Measurements from ENCODE around the gene GLOD4. TPM values are rescaled to one million over a fixed set of nuclear protein-coding genes. Genes with fewer than 3 reads are reported as not detected.

The GLOD4 gene
- total and polyA plus RNA-seq, 10 of the 15 experiments (the other 5 are each of a cell fraction or from before 2014, with no cell fraction given): 40.8 to 107 (median 81.2) TPM

GRCh38 chr17:752002-752619 is 30.0 kb downstream of the GLOD4 start, which contains the start of gene GEMIN4 (continued):
- TF ChIP-seq MEF2B (IDR thresholded peaks at IDR 0.05; ENCODE audit: partially characterized antibody, poor library complexity, severe bottlenecking): peak; percentile 44

GRCh38 chr17:751269-752001 is 30.6 kb downstream of the GLOD4 start:
- no peak for DNase-seq (ENCODE audit: low read depth, low spot score)
- Histone ChIP-seq H3K79me2 (ENCODE audit: control insufficient read depth, insufficient read depth, low read length) (peaks cover 42% of the 10 kb centered on the region), H2AFZ (ENCODE audit: control insufficient read depth, low read depth, low read length) (peak overlapping the region; percentile 82), H3K4me2 (ENCODE audit: control insufficient read depth, insufficient read depth) (peak overlapping the region; percentile 96), H3K9me3 (replicated peaks; ENCODE audit: control insufficient read depth, insufficient read depth, low read length) (peaks cover 3% of the 10 kb centered on the region; the same call in 1 of the 3 replicates), H3K4me1 (ENCODE audit: control insufficient read depth, insufficient read depth, low read length) (peaks cover 4% of the 10 kb centered on the region; the same call in 1 of the 2 replicates), H3K4me3 (peak overlapping the region; percentile 98), H3K27ac (ENCODE audit: control insufficient read depth, insufficient read depth) (peak overlapping the region; percentile 89), H3K9ac (ENCODE audit: control insufficient read depth, insufficient read depth, low read length) (peak overlapping the region; percentile 91), H3K27me3 (replicated peaks in 1 of 2; ENCODE audit: control insufficient read depth in 2 of 2, insufficient read depth in 2 of 2, low read length in 1 of 2) (no peaks in the 10 kb centered on the region), H4K20me1 (ENCODE audit: control insufficient read depth, insufficient read depth) (no peaks in the 10 kb centered on the region), H3K36me3 (ENCODE audit: control insufficient read depth in 2 of 2, insufficient read depth in 2 of 2, low read length in 1 of 2) (peaks cover 15 to 19% of the 10 kb centered on the region in 2 experiments)
- in situ Hi-C loops (cut with MboI): no loop called here
- ATAC-seq: peak; percentile 65
- SMC1A ChIA-PET (ENCODE audit: uncharacterized antibody, unreplicated experiment): interaction anchor here (1.0 to 1.4 kb wide), 3 partner anchors 9 to 33 kb away, joined by 3 to 5 read pairs (median 4); no protein-coding TSS in a partner anchor
- POLR2A ChIA-PET: interaction anchor here (0.6 to 1.7 kb wide), 7 partner anchors 11 to 38 kb away, joined by 3 to 5 read pairs (median 4); partner anchors contain the start of genes GLOD4, MRM3 and VPS53
- RAD21 ChIA-PET (ENCODE audit: unreplicated experiment): interaction anchor here (1.1 to 1.7 kb wide), 4 partner anchors 11 to 339 kb away, joined by 3 to 5 read pairs (median 4); no protein-coding TSS in a partner anchor
- no TSS peak for BruUV-seq (replicated peaks)
- intact Hi-C loops (cut with micrococcal nuclease; ENCODE audit: unreplicated experiment): no loop called here
- CTCF ChIA-PET: interaction anchor here (0.9 to 1.7 kb wide), 4 partner anchors 21 to 335 kb away, joined by 4 read pairs; no protein-coding TSS in a partner anchor
- 1% methylated on average over 48 of the region's 49 CpGs for WGBS (ENCODE audit: insufficient coverage, insufficient replicate concordance, low lambda C conversion rate, missing lambda C conversion rate)
- FAIRE-seq: no peak
- TF ChIP-seq TCF3 (IDR thresholded peaks at IDR 0.05; ENCODE audit: borderline replicate concordance, insufficient read depth, low read depth, low read length): no peak
- TF ChIP-seq HDGF (IDR thresholded peaks at IDR 0.05): no peak
- TF ChIP-seq ZBTB40 (IDR thresholded peaks at IDR 0.05; ENCODE audit: borderline replicate concordance): no peak
- no peak for TF ChIP-seq CEBPZ (IDR thresholded peaks at IDR 0.05; ENCODE audit: low read depth, low read length)
- TF ChIP-seq REST (IDR thresholded peaks at IDR 0.05; ENCODE audit: low read depth, low read length): no peak

Measured in GM12878 (cell line).